C4-2B (cell line): ENCODE measurements around the gene TTI1.

ENCODE experiments used
- ZFX ChIP-seq: fragments of 450-650 bp; IDR thresholded peaks from 2 replicates; pipeline ENCODE4 v1.6.1; 2017
- TF ChIP-seq, protein P1 (sequence below): fragments of 450-650 bp; conservative IDR thresholded peaks from 2 replicates; pipeline ENCODE4 v1.5.1; 2017; ENCODE audit warnings: mild to moderate bottlenecking

DNA sequence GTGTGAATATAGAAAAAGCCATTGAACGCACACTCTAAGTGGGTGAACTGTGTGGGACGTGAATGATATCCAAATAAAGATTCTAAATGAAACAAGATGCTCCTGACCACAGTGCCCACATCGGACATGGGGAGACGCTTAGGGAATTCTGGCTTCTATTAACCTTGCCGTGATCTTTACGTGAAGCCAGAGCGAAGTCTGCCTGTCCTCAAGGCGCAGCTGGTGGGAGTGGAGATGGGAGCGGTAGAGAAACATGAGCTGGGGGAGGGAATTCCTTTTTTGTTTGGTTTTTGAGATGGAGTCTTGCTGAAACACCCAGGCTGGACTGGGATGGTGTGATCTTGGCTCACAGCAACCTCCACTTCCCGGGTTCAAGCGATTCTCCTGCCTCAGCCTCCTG is 84.3 kb downstream of the TTI1 start:
- TF ChIP-seq, protein P1, sequence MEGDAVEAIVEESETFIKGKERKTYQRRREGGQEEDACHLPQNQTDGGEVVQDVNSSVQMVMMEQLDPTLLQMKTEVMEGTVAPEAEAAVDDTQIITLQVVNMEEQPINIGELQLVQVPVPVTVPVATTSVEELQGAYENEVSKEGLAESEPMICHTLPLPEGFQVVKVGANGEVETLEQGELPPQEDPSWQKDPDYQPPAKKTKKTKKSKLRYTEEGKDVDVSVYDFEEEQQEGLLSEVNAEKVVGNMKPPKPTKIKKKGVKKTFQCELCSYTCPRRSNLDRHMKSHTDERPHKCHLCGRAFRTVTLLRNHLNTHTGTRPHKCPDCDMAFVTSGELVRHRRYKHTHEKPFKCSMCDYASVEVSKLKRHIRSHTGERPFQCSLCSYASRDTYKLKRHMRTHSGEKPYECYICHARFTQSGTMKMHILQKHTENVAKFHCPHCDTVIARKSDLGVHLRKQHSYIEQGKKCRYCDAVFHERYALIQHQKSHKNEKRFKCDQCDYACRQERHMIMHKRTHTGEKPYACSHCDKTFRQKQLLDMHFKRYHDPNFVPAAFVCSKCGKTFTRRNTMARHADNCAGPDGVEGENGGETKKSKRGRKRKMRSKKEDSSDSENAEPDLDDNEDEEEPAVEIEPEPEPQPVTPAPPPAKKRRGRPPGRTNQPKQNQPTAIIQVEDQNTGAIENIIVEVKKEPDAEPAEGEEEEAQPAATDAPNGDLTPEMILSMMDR = no peak
- TF ChIP-seq ZFX = no peak
